Panc1 (cell line): ENCODE measurements around the gene SLC6A19.

Experiments
- POLR2AphosphoS5 ChIP-seq: IDR thresholded peaks from 2 replicates; pipeline ENCODE4 v1.6.1; 2012; ENCODE audit warnings: mild to moderate bottlenecking, low read depth, low read length, moderate library complexity
- TCF7L2 ChIP-seq: IDR thresholded peaks from 2 replicates; pipeline ENCODE4 v1.6.1; 2011; ENCODE audit warnings: mild to moderate bottlenecking, low read depth, low read length, inconsistent platforms
- TF ChIP-seq, protein P1 (sequence below): fragments of 450-650 bp; IDR thresholded peaks from 2 replicates; pipeline ENCODE4 v1.5.1; 2017; ENCODE audit warnings: mild to moderate bottlenecking
- TF ChIP-seq, protein P2 (sequence below), 2 experiments: IDR thresholded peaks; 2 replicates each; pipeline ENCODE4 v1.6.1; 2011 to 2012; ENCODE audit warnings: low read depth in 2 of 2, control low read depth in 1 of 2, low read length in 1 of 2, mild to moderate bottlenecking in 1 of 2, moderate library complexity in 1 of 2; ENCODE audit not compliant: insufficient read depth in 1 of 2

- TF ChIP-seq, protein P1, sequence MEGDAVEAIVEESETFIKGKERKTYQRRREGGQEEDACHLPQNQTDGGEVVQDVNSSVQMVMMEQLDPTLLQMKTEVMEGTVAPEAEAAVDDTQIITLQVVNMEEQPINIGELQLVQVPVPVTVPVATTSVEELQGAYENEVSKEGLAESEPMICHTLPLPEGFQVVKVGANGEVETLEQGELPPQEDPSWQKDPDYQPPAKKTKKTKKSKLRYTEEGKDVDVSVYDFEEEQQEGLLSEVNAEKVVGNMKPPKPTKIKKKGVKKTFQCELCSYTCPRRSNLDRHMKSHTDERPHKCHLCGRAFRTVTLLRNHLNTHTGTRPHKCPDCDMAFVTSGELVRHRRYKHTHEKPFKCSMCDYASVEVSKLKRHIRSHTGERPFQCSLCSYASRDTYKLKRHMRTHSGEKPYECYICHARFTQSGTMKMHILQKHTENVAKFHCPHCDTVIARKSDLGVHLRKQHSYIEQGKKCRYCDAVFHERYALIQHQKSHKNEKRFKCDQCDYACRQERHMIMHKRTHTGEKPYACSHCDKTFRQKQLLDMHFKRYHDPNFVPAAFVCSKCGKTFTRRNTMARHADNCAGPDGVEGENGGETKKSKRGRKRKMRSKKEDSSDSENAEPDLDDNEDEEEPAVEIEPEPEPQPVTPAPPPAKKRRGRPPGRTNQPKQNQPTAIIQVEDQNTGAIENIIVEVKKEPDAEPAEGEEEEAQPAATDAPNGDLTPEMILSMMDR, result no peak
- TF ChIP-seq, protein P2, sequence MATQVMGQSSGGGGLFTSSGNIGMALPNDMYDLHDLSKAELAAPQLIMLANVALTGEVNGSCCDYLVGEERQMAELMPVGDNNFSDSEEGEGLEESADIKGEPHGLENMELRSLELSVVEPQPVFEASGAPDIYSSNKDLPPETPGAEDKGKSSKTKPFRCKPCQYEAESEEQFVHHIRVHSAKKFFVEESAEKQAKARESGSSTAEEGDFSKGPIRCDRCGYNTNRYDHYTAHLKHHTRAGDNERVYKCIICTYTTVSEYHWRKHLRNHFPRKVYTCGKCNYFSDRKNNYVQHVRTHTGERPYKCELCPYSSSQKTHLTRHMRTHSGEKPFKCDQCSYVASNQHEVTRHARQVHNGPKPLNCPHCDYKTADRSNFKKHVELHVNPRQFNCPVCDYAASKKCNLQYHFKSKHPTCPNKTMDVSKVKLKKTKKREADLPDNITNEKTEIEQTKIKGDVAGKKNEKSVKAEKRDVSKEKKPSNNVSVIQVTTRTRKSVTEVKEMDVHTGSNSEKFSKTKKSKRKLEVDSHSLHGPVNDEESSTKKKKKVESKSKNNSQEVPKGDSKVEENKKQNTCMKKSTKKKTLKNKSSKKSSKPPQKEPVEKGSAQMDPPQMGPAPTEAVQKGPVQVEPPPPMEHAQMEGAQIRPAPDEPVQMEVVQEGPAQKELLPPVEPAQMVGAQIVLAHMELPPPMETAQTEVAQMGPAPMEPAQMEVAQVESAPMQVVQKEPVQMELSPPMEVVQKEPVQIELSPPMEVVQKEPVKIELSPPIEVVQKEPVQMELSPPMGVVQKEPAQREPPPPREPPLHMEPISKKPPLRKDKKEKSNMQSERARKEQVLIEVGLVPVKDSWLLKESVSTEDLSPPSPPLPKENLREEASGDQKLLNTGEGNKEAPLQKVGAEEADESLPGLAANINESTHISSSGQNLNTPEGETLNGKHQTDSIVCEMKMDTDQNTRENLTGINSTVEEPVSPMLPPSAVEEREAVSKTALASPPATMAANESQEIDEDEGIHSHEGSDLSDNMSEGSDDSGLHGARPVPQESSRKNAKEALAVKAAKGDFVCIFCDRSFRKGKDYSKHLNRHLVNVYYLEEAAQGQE (IDR thresholded peaks at IDR 0.05; ENCODE audit: insufficient read depth in 1 of 2, low read depth in 2 of 2, low read length in 1 of 2), result no peak
- TF ChIP-seq POLR2AphosphoS5 (no peak), TCF7L2 (no peak)
These were observed 10.6 kb upstream of the SLC6A19 start for GRCh38 chr5:1190837-1191239.
